GM18951 (cell line): Measurements from ENCODE around the gene PIK3C2G.

Experiments used
- POLR2A ChIP-seq: IDR thresholded peaks from 4 replicates; pipeline ENCODE4 v1.6.1; 2011; ENCODE audit warnings: mild to moderate bottlenecking; ENCODE audit not compliant: insufficient read length, insufficient read depth; ENCODE audit errors: extremely low read depth
- in situ Hi-C: fragments of 300-500 bp; cut with MboI; formaldehyde crosslinking; loops from one replicate; pipeline ENCODE4 v1.12.0; 2022; ENCODE audit warnings: low sequenced_read_pairs, mixed read lengths, inconsistent platforms; ENCODE audit not compliant: unreplicated experiment

The PIK3C2G gene

GRCh38 chr12:18462442-18462841 is 201.1 kb downstream of the PIK3C2G start:
- TF ChIP-seq POLR2A, result no peak
- in situ Hi-C loops, result no loop called here

- in situ Hi-C loops, result no loop called here
- no peak for TF ChIP-seq POLR2A
These were observed 206.4 kb downstream of the PIK3C2G start for GRCh38 chr12:18467620-18468245.

DNA sequence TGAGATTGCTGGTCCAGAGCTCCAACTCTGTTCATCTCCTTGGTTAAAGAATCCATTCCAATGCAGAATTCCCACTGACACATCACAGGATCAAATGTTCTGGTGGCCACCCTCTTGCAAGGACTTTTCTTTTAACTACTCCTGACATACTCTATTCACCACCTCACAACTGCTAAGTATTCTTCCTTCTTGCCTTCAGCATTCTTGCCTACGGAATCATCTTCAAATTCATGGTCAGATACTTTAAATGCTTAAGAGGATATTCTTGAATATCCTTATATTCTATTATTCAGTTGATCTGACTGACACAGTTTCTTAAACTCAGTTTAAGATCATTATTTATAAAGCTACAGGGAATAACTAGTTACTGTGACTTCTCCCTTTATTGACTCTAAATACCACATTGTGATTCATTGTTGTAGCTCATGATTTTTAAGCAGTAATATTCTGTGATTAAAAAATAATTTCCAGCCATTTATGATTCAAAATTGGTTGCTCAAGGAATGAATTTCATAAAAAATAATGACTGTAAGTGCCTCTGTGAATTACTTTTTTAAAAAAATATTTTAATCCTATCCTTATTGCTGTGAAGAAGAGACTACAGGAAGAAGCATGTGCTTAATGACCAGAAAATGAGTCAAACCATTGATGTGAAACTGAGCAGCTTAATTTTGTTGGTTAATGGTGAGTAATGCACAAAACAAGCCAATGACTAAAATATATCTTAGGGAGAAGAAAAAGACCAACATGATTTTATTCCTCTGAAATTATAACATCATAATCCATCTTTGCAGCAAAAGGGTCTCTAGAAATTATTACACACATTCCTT is 207.1 kb downstream of the PIK3C2G start:
- TF ChIP-seq POLR2A, result no peak
- in situ Hi-C loops, result no loop called here

GRCh38 chr12:18470251-18470650 is 208.9 kb downstream of the PIK3C2G start:
- no peak for TF ChIP-seq POLR2A
- in situ Hi-C loops, result no loop called here

- no peak for TF ChIP-seq POLR2A
- in situ Hi-C loops, result no loop called here
These were observed 211.0 kb downstream of the PIK3C2G start for GRCh38 chr12:18472304-18472703.

DNA sequence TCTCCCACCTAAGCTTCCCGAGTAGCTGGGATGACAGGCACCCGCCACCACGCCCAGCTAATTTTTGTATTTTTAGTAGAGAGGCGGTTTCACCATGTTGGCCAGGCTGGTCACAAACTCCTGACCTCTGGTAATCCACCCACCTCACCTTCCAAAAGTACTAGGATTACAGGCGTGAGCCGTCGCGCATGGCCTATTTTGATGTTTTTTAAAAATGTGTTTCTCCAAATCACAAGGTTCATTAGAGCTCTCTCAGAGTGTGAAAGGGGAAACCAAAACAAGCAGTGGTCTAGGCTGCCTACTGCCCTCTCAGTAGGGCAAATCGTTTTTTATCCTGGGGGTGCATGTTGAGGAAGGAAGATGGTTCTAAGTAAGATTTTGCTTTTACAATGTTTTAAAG is 211.5 kb downstream of the PIK3C2G start:
- in situ Hi-C loops, result no loop called here

DNA sequence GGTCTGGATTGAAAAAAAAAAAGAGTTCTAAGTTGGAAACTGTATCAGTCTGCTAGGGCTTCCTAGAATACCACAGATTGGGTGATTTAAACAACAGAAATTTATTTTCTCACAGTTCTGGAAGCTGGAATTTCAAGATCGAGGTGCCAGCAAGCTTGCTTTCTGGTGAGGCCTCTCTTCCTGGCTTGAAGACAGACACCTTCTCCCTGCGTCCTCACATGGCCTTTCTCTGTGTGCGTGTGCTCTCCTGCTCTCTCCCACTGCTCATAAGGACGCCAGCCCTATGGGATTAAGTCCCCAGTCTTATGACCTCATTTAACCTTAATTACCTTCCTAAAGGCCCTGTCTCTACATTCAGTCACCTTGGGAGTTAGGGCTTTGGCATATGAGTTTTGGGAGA is 215.5 kb downstream of the PIK3C2G start:
- in situ Hi-C loops, result no loop called here
- TF ChIP-seq POLR2A, result no peak

More for the DNA sequence above, 211.5 kb downstream of the PIK3C2G start:
- TF ChIP-seq POLR2A, result no peak

GRCh38 chr12:18479256-18479655 is 217.9 kb downstream of the PIK3C2G start:
- in situ Hi-C loops, result no loop called here
- TF ChIP-seq POLR2A, result no peak

DNA sequence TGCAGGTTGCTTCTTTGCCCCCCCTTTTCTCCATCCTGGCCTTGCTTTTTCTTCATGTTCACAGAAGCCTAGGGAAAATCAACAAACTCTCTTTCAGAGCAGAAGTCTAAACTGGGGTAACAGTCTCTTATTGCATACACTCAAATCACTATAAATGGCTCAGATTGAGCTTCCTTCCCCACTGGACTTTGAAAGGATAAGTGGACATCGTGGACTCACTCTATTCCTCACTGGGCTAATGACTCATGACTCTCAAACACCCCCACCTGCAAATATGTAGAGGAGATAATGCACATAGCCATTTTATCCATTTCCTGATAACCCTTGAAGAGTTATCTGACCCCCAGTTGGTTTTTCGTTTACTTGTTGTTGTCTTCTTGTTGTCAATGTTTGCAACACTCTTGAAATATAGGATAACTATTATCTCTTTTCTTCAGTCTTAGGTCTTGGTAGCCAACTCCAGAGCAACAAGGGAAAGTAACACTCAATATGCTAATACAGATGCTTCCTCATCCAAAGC is 221.3 kb downstream of the PIK3C2G start:
- in situ Hi-C loops, result no loop called here
- TF ChIP-seq POLR2A, result no peak

DNA sequence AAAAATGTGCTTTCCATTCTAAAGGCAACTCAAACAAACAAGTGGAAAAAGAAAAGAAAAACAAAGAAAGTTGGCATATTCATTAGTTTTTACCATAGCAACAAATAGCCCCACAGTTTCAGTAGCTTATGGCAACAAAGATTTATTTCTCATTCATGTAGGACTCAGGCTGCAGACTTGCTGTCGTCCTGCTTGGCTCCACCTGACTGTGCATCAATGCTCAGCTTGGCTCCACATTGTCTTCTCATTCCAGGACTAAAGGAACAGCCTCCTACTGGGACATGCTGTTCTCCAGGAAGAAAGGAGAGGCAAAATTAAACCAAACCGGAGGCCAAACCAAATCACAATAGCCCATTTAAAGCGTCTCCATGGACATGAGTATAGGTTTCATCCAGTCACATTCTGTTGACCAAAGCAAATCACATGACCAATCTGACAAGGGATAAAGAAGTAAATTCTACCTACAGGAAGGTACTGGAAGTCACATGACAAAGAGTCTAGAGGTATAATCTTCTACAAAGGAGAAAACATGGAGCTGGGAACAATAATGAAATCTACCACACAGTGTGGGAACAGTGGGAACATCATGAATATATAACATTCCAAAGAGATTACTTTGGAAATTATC is 222.5 kb downstream of the PIK3C2G start:
- in situ Hi-C loops, result no loop called here
- no peak for TF ChIP-seq POLR2A

DNA sequence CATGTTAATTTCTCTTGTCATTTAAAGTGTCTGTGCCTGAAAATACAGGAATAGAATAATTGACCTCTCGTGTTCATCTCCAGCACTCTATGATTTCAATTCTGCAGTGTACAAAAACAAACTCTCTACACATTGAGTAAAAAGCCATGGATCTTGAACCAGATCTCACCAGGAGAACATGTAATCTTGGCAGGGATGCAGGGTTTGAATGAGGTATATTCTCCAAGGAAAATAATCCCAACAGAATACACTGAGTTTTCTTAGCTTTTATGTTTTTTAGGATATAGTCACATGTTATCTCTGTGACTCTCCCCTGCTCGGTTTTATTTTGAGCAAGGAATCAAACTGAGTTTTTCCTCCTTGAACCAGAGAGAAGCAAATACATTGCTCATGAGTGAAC is 224.7 kb downstream of the PIK3C2G start:
- TF ChIP-seq POLR2A, result no peak
- in situ Hi-C loops, result no loop called here

DNA sequence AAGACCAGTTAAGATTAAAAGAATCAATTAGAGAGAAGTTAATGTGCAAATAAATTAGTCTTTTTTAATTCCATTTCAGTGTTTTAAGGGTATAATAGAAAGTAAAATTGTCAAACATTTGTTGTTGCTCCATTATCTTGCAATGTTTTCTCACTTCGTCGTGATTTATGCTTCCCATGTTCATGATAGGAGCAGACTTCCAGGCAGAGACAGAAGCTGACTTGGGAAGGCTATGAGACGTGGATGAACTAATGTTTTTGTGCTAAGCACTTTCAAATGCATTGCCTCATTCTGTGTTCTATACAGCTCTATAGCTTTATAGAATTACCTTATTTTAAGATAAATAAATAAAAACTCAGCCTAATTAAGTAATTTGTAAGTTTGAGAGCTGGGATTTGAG is 226.2 kb downstream of the PIK3C2G start:
- no peak for TF ChIP-seq POLR2A
- in situ Hi-C loops, result no loop called here

DNA sequence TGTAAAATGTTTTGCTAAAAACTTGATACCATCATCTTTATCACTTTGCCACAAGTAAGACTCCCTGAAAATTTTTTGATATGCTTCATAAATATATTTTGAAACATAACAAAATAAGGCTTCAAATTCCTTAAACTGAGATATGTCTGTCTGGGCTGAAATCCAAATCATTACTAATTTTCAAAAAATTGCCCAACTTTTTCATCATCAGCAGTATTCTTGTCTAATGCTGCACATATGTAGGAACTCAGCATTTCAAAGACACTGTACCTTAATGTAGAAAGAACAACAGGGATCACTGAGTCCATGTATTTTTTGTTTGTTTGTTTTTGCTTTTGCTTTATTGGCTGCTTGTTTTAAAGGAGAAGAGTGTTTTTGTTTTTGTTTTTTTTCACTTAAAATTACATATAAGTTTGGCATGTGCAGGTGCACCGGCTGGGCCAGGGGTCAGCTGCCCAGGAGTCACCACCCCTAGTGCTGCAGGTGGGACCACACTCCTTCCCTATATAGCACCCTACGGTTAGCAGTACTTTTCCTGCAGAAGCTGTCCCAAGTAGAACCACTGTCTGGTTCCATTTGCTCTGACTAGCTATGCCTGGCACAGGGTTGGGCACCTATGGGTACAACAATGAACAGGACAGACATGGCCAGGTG is 231.2 kb downstream of the PIK3C2G start:
- TF ChIP-seq POLR2A, result no peak
- in situ Hi-C loops, result no loop called here
